GM19193 (cell line): ENCODE results near the gene PCDHA12.

Source experiments
- POLR2A ChIP-seq: IDR thresholded peaks from 4 replicates; pipeline ENCODE4 v1.6.1; 2011; ENCODE audit not compliant: insufficient read depth, insufficient read length; ENCODE audit errors: extremely low read depth

The PCDHA12 gene

GRCh38 chr5:140923601-140924000, 48.5 kb downstream of the PCDHA12 start:
- TF ChIP-seq POLR2A, result no peak

- TF ChIP-seq POLR2A, result no peak
Observed at GRCh38 chr5:140925806-140926442, 50.8 kb downstream of the PCDHA12 start, which contains the start of gene PCDHAC1. Gene PCDHAC1, plus strand, starts transcription at chr5:140926299. Its CDS starts 594 bp downstream, at chr5:140926893.

GRCh38 chr5:140926443-140927227, 51.5 kb downstream of the PCDHA12 start:
- no peak for TF ChIP-seq POLR2A

- no peak for TF ChIP-seq POLR2A
Observed at GRCh38 chr5:140927228-140927573, 52.1 kb downstream of the PCDHA12 start.
